ENCODE data around the gene S100A5. TPM values are rescaled to one million over a fixed set of nuclear protein-coding genes. Genes with fewer than 3 reads are reported as not detected.

Gene S100A5
- polyA plus RNA-seq, 2 of the 4 experiments (the other 2 are of a cell fraction) = 0.45 to 0.68 TPM

- TF ChIP-seq POLR2A (IDR thresholded peaks at IDR 0.05; ENCODE audit: low read length) (no peak), HOXB5 (CRISPR knock-in tag; IDR thresholded peaks at IDR 0.05) (peak; percentile 64), TP53 (CRISPR knock-in tag; IDR thresholded peaks at IDR 0.05) (peak; percentile 50; the same call in 1 of the 2 replicates), RAD21 (conservative IDR thresholded peaks at IDR 0.05 in 1 of 2, IDR thresholded peaks at IDR 0.05 in 1 of 2) (peak; percentile 30 to 58; a peak in 4 of 5 replicates), JUNB (IDR thresholded peaks at IDR 0.05) (peak; percentile 97), HOXA7 (CRISPR knock-in tag; IDR thresholded peaks at IDR 0.05) (no peak), HDAC2 (IDR thresholded peaks at IDR 0.05) (no peak)
Observed at GRCh38 chr1:153566414-153567371, 26.0 kb upstream of the S100A5 start (continued).

- FAIRE-seq = no peak
- Histone ChIP-seq H3K4me1 (peaks cover 61% of the 10 kb centered on the region), H3K4me2 (peak within 1 kb of the TSS; percentile 80), H3K27ac (peak within 1 kb of the TSS; percentile 97 to 100), H3K4me3 (peak within 1 kb of the TSS; percentile 15; the same call in 1 of the 3 replicates), H3K9me3 (no peaks in the 10 kb centered on the region)
- 5% methylated on average over 8 of the region's 8 CpGs for WGBS (ENCODE audit: missing lambda C conversion rate)
- TF ChIP-seq HDAC2 (IDR thresholded peaks at IDR 0.05) (no peak), TFCP2L1 (CRISPR knock-in tag; IDR thresholded peaks at IDR 0.05) (no peak), ZSCAN20 (CRISPR knock-in tag; IDR thresholded peaks at IDR 0.05) (0 out of 2 replicates have a peak, but pooled peaks have one; percentile 53), JUNB (IDR thresholded peaks at IDR 0.05) (peak; percentile 36; the same call in 1 of the 2 replicates), RFX5 (IDR thresholded peaks at IDR 0.05) (no peak), ZNF302 (CRISPR knock-in tag; IDR thresholded peaks at IDR 0.05) (peak; percentile 85), NPAS2 (CRISPR knock-in tag; IDR thresholded peaks at IDR 0.05; ENCODE audit: borderline replicate concordance) (peak; percentile 8; the same call in 1 of the 2 replicates), FOXS1 (CRISPR knock-in tag; IDR thresholded peaks at IDR 0.05) (peak; percentile 17; the same call in 1 of the 2 replicates), HOXA7 (CRISPR knock-in tag; IDR thresholded peaks at IDR 0.05) (peak; percentile 67; the same call in 1 of the 2 replicates), CBX2 (IDR thresholded peaks at IDR 0.05; ENCODE audit: borderline replicate concordance, low read depth) (no peak), HEYL (CRISPR knock-in tag; IDR thresholded peaks at IDR 0.05) (peak; percentile 86), RNF2 (IDR thresholded peaks at IDR 0.05; ENCODE audit: borderline replicate concordance, low read depth) (no peak), FOSL2 (IDR thresholded peaks at IDR 0.05) (peak; percentile 53; the same call in 1 of the 2 replicates), FOSL2 (CRISPR knock-in tag; IDR thresholded peaks at IDR 0.05) (peak; percentile 91), EHF (CRISPR knock-in tag; IDR thresholded peaks at IDR 0.05) (peak; percentile 74; the same call in 1 of the 2 replicates), HOXB13 (CRISPR knock-in tag; IDR thresholded peaks at IDR 0.05; ENCODE audit: low read depth) (peak; percentile 94), POLR2A (IDR thresholded peaks at IDR 0.05; ENCODE audit: low read length) (0 out of 2 replicates have a peak, but pooled peaks have one; percentile 6), GATA3 (IDR thresholded peaks at IDR 0.05; ENCODE audit: borderline replicate concordance) (no peak), TP53 (CRISPR knock-in tag; IDR thresholded peaks at IDR 0.05) (peak; percentile 85; the same call in 1 of the 2 replicates), HOXB5 (CRISPR knock-in tag; IDR thresholded peaks at IDR 0.05) (peak; percentile 83)
- TF ChIP-seq, protein P1, sequence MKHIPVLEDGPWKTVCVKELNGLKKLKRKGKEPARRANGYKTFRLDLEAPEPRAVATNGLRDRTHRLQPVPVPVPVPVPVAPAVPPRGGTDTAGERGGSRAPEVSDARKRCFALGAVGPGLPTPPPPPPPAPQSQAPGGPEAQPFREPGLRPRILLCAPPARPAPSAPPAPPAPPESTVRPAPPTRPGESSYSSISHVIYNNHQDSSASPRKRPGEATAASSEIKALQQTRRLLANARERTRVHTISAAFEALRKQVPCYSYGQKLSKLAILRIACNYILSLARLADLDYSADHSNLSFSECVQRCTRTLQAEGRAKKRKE (CRISPR knock-in tag; IDR thresholded peaks at IDR 0.05; ENCODE audit: low read depth) = peak; percentile 91
- TF ChIP-seq, protein P2, sequence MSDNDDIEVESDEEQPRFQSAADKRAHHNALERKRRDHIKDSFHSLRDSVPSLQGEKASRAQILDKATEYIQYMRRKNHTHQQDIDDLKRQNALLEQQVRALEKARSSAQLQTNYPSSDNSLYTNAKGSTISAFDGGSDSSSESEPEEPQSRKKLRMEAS (IDR thresholded peaks at IDR 0.05) = peak; percentile 91
- ChIA-PET POLR2A (interaction anchor here (0.6 to 2.3 kb wide), 14 partner anchors 8 to 424 kb away, joined by 3 to 96 read pairs (median 6); partner anchors contain the start of genes CHTOP, S100A13, S100A4 and S100A5), CTCF (interaction anchor here (0.9 to 8.3 kb wide), 9 partner anchors 18 to 213 kb away, joined by 3 to 141 read pairs (median 5); partner anchors contain the start of genes S100A13, S100A3, S100A4 and S100A5)
- peak; percentile 60 to 64 for ATAC-seq
- peak; percentile 88 to 90 for DNase-seq (ENCODE audit: low read depth in 1 of 2, low spot score in 1 of 2)
Observed at GRCh38 chr1:153565529-153566374, 25.0 kb upstream of the S100A5 start, which contains the start of gene S100A2. S100A2 (minus strand) TSS chr1:153565844; CDS start chr1:153563877, 1,967 bp downstream.
